Measurements from ENCODE around the gene TBC1D16. TPM values are rescaled to one million over a fixed set of nuclear protein-coding genes. Genes with fewer than 3 reads are reported as not detected.
"Not testable (repeated sequence)": the region's sequence is repeated elsewhere in the genome, so short reads cannot be mapped to it uniquely, and the experiment has no call there.

Gene TBC1D16
- total RNA-seq, 1 experiment from 2014 or later: 21.7 TPM

DNA sequence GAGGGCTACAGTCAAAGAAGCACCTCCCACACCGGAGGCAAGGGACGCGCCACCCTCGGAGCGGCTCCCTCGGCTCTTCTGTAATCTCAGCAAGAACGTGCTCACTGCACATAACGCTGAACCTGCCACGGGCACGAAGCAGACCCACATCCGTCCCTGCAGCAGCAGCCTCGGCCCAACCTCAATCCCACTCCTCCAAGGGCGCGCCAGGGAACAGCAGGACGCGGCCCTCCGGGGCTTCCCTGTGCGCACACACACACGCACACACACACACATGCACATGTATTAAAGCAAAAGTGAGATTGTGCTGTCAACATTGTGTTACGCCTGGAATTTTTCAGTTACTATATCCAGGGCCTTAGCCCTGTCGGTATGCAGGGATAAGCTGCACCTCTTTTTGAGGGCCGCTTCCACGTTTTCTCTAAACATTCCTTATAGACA is 54.0 kb downstream of the TBC1D16 start:
- DNase-seq (ENCODE audit: low spot score): no peak
- in situ Hi-C loops (cut with HindIII; ENCODE audit: low sequenced_read_pairs): loop anchor here (25.0 kb wide), 1 partner anchor 219 kb away; no protein-coding TSS in a partner anchor

DNA sequence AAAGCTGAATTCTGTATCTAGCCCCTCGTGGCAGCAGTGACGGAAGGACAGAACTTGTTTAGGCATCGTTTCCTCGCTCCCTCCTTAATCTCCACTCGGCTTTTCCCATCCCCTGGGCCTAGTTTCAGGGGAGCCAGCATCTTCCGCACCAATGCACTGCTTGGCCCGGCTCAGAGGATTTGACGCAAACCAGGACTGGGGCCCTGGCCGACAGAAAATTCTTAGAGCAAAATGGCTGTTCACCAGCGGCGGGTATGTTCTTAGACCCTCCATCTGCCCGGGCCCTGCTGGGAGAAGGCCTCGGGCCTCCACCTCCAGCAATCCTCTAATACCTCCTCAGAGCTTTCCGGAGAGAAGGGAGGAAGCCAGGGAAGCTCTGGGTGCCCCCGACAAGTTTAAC is 54.6 kb downstream of the TBC1D16 start:
- DNase-seq (ENCODE audit: low spot score): peak; percentile 80
- in situ Hi-C loops (cut with HindIII; ENCODE audit: low sequenced_read_pairs): loop anchor here (25.0 kb wide), 1 partner anchor 219 kb away; no protein-coding TSS in a partner anchor

DNA sequence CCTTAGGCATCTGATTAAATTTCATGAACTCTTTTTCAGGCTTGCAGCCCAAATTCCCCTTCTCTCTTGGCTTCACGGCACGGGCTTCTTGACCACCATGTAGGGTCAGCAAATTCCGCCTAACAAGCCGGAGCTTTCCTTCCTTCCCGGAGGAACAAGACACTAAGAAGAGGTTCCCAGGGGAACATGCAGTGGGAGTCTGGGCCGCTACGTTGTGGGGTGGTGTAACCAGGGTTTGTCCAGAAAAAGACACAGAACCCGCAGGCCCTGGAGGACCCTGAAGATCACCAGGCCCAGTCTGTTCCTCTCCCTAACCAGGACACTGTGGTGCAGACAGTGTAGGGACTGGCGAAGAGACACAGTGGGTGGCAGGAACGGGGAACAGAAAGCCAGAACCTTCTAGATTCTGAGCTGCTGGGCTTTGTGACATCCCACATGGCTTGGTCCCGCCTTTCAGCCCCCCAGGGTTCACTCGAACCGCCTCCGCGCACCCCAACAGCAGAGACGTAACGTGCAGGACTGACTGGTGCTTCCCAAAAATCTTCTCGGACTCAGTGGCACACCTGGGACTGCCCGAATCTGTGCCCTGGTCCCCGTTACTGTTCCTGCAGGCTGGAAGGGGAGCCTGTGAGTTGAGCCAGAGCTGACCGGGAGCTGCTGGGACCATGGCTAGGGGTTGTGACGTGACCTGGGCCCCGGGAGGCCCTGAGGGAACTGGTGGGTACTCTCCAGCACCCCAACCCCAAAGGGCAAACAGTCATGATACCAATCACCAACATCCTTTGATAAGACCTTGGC is 55.2 kb downstream of the TBC1D16 start:
- DNase-seq (ENCODE audit: low spot score): no peak
- in situ Hi-C loops (cut with HindIII; ENCODE audit: low sequenced_read_pairs): loop anchor here (25.0 kb wide), 1 partner anchor 218 kb away; no protein-coding TSS in a partner anchor

DNA sequence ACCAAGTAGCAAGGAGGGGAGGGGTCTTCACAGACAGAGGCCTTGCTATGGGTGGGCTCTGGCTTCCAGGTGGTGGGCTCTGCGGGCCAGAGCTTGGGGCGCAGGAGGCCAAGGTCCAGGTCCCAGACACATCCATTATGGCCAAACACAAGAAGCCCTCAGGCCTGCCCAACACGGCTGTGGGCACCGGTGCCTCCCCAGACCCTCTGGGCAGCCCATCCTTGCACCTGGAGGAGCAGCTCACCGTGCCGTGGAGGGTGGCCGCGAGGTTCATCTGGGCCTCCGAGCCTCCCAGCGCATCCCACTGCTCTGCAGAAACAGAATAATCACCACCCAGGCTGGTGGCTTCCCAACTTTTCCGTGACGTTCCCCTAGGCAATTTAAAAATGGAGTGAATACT is 55.9 kb downstream of the TBC1D16 start:
- in situ Hi-C loops (cut with HindIII; ENCODE audit: low sequenced_read_pairs): loop anchor here (25.0 kb wide), 1 partner anchor 218 kb away; no protein-coding TSS in a partner anchor
- no peak for DNase-seq (ENCODE audit: low spot score)

DNA sequence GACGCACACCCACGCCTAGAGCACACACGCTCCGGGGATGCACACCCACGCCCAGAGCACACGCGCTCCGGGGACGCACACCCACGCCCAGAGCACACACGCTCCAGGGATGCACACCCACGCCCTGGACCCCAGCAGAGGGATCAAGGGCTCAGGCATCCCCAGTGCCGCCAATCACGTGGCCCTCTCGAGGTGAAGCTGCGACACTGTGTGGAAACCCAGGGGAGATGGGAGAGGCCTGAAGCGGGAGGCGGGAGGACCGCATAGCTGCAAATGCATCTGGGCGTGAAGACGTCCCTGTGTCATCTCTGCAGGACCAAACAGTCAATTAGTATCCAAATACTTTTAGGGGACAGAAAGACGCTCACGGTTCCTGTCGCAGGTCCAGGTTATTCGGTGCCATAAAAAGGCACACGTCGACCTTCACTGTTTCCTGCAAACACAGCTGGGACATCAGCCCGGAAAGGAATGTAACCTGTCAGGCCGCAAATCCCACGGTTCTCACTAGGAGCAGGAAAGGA is 56.4 kb downstream of the TBC1D16 start:
- in situ Hi-C loops (cut with HindIII; ENCODE audit: low sequenced_read_pairs): loop anchor here (25.0 kb wide), 1 partner anchor 217 kb away; no protein-coding TSS in a partner anchor

DNA sequence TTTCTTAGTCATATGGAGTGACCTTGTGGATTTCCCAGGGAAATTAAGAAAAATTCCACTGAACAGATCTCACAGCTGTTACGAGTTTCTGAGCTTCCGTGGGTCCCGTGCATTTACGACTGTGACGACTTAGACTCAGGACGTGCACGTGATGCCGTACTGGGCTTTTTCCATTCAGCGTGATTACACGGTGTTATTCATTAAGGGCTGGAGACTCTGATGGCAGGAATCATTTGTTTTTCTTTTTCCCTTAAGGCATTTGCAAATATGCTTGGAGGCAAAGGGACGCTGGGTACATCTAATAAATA is 57.2 kb downstream of the TBC1D16 start:
- no peak for DNase-seq (ENCODE audit: low spot score)
- in situ Hi-C loops (cut with HindIII; ENCODE audit: low sequenced_read_pairs): loop anchor here (25.0 kb wide), 1 partner anchor 216 kb away; no protein-coding TSS in a partner anchor

More for the DNA sequence above, 56.4 kb downstream of the TBC1D16 start:
- no peak for DNase-seq (ENCODE audit: low spot score)

DNA sequence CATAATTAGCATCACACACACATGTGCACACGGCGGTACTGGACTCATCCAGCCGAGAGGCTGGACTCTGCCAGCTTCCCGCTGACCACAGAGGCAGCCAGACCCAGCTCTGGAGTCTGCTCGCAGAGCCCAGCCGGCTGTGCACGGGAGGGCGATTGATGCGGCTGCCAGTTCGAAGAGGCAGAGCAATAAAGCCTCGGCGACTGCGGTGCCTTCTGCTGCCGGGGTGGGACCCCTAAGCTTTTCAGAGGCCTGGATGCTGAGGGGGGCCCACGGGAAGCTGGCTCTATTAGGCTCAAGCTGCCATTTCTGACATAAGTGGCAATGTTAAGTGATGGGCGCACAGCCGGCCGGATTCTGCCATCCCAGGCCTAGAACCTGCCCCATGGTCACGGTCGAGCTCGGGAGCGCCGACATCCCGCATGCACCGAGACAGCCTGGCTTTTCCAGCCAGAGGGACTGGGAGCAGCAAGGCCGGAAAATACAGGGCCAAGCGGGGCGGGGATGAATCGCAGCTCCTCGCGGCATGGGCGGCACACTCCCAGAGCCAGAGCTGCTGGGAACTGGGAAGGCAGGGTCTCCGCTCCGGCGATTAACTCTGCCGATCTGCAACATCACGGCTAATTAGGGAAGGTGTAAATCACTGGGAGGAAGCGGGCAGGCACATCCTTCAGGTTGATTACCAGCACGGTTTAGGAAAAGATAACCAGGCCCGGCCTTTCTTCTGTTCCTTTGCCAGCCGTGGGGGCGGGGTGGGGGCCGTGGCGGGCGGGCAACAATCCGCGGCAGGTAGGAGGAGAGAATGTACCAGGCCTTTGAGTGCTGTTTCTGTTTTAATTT is 57.7 kb downstream of the TBC1D16 start:
- in situ Hi-C loops (cut with HindIII; ENCODE audit: low sequenced_read_pairs): loop anchor here (25.0 kb wide), 1 partner anchor 216 kb away; no protein-coding TSS in a partner anchor
- DNase-seq (ENCODE audit: low spot score): peak; percentile 70

DNA sequence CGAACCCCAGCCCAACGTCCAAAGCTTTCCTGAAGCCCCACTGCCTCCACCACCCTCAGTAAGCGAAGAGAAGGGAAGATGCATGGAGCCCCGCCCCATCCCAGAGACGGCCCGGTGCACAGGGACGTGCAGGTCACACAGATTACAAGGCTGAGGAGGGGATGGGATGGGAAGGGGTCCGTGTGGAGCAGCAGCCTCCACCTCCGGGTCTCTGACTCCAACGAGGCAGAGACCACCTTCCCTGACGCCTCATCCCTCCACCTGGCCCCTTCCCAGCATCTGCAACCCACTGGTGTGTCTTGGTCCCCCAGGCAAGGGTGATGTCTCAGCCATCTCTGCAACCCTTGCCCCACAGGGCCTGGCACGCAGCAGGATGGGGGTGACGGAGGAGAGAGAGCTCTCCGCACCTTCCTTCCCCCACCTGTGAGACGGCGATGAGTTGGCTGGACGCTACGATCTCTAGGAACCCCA is 58.5 kb downstream of the TBC1D16 start:
- no peak for DNase-seq (ENCODE audit: low spot score)
- in situ Hi-C loops (cut with HindIII; ENCODE audit: low sequenced_read_pairs): loop anchor here (25.0 kb wide), 1 partner anchor 215 kb away; no protein-coding TSS in a partner anchor

DNA sequence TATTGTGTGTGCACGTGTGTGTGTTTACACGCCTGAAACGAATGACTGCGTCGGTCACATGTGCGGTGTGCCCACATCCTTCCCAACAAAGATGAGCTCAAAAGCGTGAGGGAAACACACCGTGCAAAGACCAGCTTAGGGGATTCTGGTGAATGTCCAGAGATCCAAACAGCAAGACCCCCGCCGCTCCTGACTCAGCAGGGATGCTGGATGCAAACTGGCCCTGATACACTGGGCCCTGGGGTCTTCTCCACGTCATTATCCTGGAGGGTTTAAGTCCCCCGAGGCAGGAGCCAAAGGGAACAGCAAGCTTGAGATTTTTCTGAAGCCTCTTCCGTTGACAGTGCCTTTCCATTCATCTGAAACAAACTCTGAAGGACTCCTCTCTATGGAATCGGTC is 59.2 kb downstream of the TBC1D16 start:
- in situ Hi-C loops (cut with HindIII; ENCODE audit: low sequenced_read_pairs): loop anchor here (25.0 kb wide), 1 partner anchor 214 kb away; no protein-coding TSS in a partner anchor
- no peak for DNase-seq (ENCODE audit: low spot score)

DNA sequence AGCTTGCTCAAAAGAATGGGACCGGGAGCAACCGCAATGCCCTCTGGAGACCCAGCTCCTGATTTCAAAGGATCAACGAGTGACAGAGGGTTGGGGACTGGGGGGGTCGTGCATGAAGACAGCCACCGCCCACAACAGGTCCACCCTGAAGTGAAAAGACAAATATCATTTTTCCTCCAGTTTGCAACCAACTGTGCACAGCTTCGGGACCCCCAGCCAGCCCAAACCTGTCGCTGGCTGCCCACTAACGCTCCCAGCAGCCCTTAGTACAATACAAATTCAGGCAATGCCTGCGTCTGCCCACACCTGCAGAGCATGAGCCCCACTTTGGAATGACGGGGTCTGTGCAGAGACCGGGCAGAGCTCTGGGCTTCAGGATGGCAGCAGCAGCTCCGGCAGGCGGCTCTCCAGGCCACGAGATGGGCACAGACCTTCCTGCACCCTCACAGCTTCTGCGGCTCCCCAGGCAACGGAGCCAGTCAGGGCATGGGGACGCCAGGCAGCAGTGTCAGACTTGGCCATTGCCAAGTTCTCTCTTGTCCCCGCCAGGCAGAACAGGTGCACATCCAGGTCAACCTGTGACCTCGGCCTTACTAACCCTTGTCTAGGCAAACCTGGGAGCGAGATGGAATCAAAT is 60.1 kb downstream of the TBC1D16 start:
- in situ Hi-C loops (cut with HindIII; ENCODE audit: low sequenced_read_pairs): loop anchor here (25.0 kb wide), 1 partner anchor 213 kb away; no protein-coding TSS in a partner anchor
- DNase-seq (ENCODE audit: low spot score): no peak

DNA sequence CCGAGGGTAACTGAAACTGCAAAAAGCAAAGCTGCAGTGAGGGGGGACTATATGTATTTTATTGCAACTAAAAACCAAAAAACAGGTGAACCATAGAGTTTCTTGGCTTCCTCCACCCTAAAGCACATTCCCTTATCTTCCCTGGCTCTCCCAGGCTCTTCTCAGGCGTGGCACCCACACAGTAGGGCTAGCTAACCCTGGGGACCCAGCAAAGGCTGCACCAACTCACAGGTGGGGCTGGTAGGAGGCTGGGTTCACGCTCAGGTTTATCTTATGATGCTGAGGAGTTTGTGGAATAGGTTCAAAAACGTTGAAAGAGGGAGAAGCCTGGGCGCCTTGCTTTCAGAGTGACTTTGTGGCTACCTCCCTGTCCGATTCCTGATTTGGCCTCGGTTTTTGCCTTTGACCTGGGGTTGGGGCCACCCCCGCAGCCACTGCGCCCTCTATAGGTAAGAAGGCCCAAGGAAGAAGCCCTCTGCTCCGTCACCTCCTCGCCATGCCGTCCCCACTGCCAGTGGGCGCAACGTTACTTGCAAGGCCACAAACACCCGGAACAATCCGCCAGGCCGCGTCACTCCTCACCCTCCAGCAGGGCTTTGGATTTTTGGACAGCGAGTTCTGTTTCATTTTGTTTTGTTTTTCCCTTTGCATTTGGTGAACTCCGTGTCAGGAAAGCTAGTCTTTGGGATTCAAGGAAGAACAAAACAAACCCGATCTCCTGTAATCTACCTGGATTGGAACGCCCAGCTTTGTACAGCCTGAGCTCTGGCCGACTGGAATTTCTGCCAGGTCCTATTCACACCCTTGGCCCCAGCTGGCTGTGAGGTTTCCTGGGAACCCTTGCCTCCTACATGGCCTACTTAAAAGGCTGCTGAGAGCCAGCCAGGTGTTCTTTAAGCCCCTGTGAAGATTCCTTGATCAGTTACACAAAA is 60.8 kb downstream of the TBC1D16 start:
- DNase-seq (ENCODE audit: low spot score): no peak
- in situ Hi-C loops (cut with HindIII; ENCODE audit: low sequenced_read_pairs): loop anchor here (25.0 kb wide), 1 partner anchor 213 kb away; no protein-coding TSS in a partner anchor

DNA sequence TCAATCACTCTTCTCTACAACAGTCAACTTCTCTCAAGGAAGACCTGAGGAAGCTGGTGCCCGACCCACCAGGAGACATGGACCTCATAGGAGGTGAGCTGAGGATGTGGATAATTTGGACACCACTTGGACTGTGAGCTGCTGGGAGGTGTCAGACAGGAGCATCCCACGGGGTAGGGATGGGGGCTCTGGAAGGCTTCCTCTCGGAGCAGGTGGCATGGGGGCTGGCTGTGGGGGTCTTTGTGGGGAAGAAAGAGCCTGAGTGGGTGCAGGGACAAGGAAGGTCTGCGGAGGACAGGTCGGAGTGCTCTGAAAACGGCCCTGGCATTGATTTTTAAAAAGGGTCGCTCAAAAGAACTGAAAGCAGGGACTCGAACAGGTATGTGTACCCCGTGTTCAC is 64.0 kb downstream of the TBC1D16 start:
- in situ Hi-C loops (cut with HindIII; ENCODE audit: low sequenced_read_pairs): no loop called here
- no peak for DNase-seq (ENCODE audit: low spot score)

DNA sequence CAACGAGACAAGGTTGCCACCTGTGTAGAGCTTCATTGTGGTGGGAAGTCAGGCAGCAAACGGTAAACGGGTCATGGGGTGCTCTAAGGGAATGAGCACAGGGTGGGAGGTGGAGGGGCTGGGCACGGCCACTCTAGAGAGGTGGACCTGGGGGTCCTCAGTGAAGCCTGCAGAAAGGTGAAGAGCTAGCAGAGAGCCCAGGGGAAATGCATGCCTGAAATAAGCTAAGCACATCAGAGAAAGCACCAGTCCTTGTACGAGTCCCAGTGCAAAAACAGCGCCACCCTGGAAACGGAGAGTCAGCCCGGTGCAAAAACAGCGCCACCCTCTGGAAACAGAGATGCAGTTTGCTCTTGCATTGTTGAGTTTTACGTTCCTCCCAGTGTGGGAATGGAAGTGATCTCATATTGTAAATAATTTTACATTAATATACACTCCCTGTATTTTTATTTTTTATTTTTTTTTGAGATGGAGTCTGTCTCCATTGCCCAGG is 65.0 kb downstream of the TBC1D16 start:
- in situ Hi-C loops (cut with HindIII; ENCODE audit: low sequenced_read_pairs): no loop called here
- DNase-seq (ENCODE audit: low spot score): peak; percentile 23

DNA sequence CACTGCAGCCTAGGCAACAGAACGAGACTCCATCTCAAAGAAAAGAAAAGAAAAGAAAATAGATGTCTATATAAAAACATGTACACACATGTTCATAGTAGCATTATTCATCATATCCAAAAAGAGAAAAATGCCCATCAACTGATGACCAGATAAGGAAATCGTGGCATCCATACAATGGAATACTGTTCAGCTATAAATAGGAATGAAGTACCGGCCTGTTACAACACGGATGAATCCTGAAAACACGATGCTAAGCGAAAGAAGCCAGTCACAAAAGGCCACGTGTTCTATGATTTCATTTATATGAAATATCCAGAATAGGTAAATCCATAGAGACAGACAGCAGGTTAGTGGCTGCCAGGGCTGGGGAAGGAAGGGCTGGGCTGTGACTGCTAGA is 65.8 kb downstream of the TBC1D16 start:
- DNase-seq (ENCODE audit: low spot score): no peak
- in situ Hi-C loops (cut with HindIII; ENCODE audit: low sequenced_read_pairs): no loop called here

DNA sequence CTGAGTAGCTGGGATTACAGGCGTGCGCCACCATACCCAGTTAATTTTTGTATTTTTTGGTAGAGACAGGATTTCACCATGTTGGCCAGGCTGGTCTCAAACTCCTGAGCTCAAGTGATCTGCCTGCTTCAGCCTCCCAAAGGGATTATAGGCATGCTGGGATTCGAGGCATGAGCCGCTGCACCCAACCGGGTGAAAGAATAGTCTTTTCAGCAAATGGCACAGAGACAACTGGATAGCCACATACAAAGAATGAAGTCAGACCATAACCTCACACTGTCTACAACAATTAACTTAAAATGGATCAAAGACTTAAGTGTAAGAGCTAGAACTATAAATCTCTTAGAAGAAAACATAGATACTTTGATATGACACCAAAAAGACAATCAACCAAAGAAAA is 67.6 kb downstream of the TBC1D16 start:
- in situ Hi-C loops (cut with HindIII; ENCODE audit: low sequenced_read_pairs): no loop called here
- DNase-seq (ENCODE audit: low spot score): no peak

DNA sequence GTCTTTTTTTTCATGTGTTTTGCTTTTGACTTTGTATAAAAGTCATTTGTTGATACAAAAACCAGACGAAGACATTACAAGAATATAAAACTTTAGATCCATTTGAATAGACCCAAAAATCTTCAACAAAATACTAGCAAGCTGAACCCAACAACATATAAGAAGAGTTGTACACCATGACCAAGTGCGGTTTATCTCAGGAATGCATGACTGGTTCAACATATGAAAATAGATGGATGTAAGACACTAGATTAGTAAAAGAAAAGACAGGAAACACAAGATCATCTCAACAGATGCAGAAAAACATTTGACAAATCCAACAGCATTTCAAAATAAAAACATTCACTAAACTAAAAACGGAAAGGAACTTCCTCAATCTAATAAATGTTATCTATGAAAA is 69.0 kb downstream of the TBC1D16 start:
- DNase-seq (ENCODE audit: low spot score): no peak
- in situ Hi-C loops (cut with HindIII; ENCODE audit: low sequenced_read_pairs): no loop called here

DNA sequence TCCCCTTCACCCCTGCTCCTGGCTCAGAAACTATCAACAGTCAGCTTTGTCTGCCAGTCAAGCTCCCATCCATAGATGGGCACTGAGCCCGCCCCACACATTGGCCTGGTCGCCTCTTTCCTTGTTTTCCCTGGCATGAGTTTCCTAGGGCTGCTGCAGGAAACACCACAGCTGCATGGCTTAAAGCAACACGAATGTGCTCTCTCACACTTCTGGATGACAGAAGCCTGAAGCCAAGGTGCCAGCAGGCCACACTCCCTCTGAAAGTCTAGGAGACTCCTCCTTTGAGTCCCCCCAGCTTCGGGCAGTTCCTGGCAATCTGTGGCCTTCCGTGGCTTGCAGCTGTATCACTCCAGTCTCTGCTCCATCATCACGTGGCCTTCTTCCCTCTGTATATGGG is 69.9 kb downstream of the TBC1D16 start:
- no peak for DNase-seq (ENCODE audit: low spot score)
- in situ Hi-C loops (cut with HindIII; ENCODE audit: low sequenced_read_pairs): no loop called here

DNA sequence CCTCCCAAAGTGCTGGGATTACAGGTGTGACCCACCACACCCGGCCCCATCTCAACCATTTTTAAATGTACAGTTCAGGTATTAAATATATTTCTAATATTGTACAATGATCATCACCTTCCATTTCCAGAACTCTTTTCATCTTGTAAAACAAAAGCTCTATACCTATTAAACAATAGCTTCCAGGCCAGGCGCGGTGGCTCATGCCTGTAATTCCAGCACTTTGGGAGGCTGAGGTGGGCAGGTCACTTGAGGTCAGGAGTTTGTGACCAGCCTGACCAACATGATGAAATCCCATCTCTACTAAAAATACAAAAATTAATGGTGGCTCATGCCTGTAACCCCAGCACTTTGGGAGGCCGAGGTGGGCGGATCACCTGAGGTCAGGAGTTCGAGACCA is 73.2 kb downstream of the TBC1D16 start:
- DNase-seq (ENCODE audit: low spot score); in situ Hi-C loops (cut with HindIII; ENCODE audit: low sequenced_read_pairs): not testable (repeated sequence)
